ENCODE data around the gene LNX1. TPM values are rescaled to one million over a fixed set of nuclear protein-coding genes. Genes with fewer than 3 reads are reported as not detected.

LNX1 gene
- total and polyA plus RNA-seq, 2 of the 8 experiments (the other 6 are each of a cell fraction or from before 2014, with no cell fraction given) = 2.7 to 3.8 TPM

- TF ChIP-seq CHD7 (IDR thresholded peaks at IDR 0.05; ENCODE audit: insufficient replicate concordance, low read length) = no peak
- TF ChIP-seq E2F6 (IDR thresholded peaks at IDR 0.05) = no peak
- TF ChIP-seq ASH2L (IDR thresholded peaks at IDR 0.05; ENCODE audit: low read length) = no peak
- TF ChIP-seq CBX8 (IDR thresholded peaks at IDR 0.05; ENCODE audit: borderline replicate concordance, low read depth, low read length) = no peak
- TF ChIP-seq PHF8 (conservative IDR thresholded peaks at IDR 0.05; ENCODE audit: low read depth, low read length) = no peak
- TF ChIP-seq, protein P1, sequence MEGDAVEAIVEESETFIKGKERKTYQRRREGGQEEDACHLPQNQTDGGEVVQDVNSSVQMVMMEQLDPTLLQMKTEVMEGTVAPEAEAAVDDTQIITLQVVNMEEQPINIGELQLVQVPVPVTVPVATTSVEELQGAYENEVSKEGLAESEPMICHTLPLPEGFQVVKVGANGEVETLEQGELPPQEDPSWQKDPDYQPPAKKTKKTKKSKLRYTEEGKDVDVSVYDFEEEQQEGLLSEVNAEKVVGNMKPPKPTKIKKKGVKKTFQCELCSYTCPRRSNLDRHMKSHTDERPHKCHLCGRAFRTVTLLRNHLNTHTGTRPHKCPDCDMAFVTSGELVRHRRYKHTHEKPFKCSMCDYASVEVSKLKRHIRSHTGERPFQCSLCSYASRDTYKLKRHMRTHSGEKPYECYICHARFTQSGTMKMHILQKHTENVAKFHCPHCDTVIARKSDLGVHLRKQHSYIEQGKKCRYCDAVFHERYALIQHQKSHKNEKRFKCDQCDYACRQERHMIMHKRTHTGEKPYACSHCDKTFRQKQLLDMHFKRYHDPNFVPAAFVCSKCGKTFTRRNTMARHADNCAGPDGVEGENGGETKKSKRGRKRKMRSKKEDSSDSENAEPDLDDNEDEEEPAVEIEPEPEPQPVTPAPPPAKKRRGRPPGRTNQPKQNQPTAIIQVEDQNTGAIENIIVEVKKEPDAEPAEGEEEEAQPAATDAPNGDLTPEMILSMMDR (IDR thresholded peaks at IDR 0.05; ENCODE audit: control extremely low read depth in 1 of 3, insufficient read depth in 1 of 3, low read depth in 1 of 3, low read length in 3 of 3) = no peak
Measured at GRCh38 chr4:53547983-53548382, 43.3 kb downstream of the LNX1 start (continued).

Measured in H1 (cell line).